Measurements from ENCODE around the gene ABCG1. TPM values are rescaled to one million over a fixed set of nuclear protein-coding genes. Genes with fewer than 3 reads are reported as not detected.

The ABCG1 gene
- polyA plus RNA-seq, 1 donor from 2014 or later: 14.2 TPM

DNA sequence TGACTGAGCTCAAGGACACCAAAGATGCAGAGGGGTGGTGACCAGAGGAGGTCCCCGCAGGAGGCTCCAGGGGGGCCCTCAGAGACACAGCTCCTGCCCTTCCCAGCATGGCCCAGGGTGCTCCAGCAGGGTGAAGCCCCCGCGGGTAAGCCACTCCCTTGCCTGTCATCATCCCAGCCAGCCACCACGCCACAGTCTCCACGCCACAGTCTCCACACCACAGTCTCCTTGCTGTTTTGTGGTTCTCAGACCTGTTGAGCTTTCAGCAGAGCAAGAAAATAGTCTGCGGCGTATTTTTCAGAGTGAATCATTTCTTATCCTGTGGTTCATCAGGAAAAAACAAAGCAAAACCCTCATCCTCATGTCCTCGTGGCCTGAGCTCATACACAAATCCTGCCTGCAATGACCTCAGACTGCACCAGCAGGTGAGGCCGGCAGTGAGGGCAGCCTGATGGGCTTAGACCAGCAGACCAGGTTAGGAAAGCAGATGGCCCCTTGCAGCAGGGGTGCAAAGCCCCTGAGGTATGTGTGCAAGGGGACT is 25.7 kb upstream of the ABCG1 start:
- no peaks in the 10 kb centered on the region for H3F3A ChIP-seq (ENCODE audit: insufficient read depth, low read length, poor library complexity, severe bottlenecking)
- H3K36me3 ChIP-seq (ENCODE audit: insufficient read depth, low read length): no peaks in the 10 kb centered on the region
- no peak overlapping the region for H3K9ac ChIP-seq (ENCODE audit: low read length)
- no peak overlapping the region for H3K4me3 ChIP-seq (ENCODE audit: low read length)
- no peak for TF ChIP-seq MXI1 (conservative IDR thresholded peaks at IDR 0.05; ENCODE audit: poor library complexity, severe bottlenecking)
- H3K27ac ChIP-seq (ENCODE audit: low read length): no peak overlapping the region
- no peaks in the 10 kb centered on the region for H3K27me3 ChIP-seq (ENCODE audit: insufficient read depth, low read depth, low read length)
- no peaks in the 10 kb centered on the region for H3K9me2 ChIP-seq (ENCODE audit: insufficient read depth, low read length)
- no peaks in the 10 kb centered on the region for H3K79me2 ChIP-seq (replicated peaks; ENCODE audit: insufficient read depth, low read length)
- no peak overlapping the region for H2AFZ ChIP-seq (ENCODE audit: low read depth, low read length)
- H3K4me2 ChIP-seq (ENCODE audit: low read length): no peak overlapping the region
- H4K20me1 ChIP-seq (ENCODE audit: insufficient read depth): no peaks in the 10 kb centered on the region
- no peaks in the 10 kb centered on the region for H3K9me3 ChIP-seq (ENCODE audit: low read length)

DNA sequence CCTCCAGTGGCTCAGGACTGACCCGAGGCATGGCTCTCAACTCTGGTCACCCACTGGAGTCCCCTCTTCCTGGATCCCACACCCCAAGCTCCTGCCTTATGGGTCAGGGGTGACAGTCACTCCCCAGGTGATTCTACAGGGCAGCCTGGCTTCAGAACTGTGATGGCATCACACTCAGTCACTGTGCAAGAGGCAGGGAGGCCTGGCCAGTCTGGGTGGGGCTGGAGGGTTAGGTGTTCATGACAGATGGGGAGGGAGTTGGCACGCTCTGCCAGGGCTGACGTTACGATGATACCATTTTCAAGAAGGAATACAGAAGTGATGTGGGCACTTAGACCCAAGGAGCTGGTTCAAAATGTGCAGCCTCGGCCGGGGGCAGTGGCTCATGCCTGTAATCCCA is 25.2 kb upstream of the ABCG1 start:
- Histone ChIP-seq H3F3A (ENCODE audit: insufficient read depth, low read length, poor library complexity, severe bottlenecking) (no peaks in the 10 kb centered on the region), H4K20me1 (ENCODE audit: insufficient read depth) (no peaks in the 10 kb centered on the region), H3K9ac (ENCODE audit: low read length) (no peak overlapping the region), H3K9me2 (ENCODE audit: insufficient read depth, low read length) (no peaks in the 10 kb centered on the region), H3K36me3 (ENCODE audit: insufficient read depth, low read length) (no peaks in the 10 kb centered on the region), H3K27ac (ENCODE audit: low read length) (no peak overlapping the region), H3K27me3 (ENCODE audit: insufficient read depth, low read depth, low read length) (no peaks in the 10 kb centered on the region), H3K79me2 (replicated peaks; ENCODE audit: insufficient read depth, low read length) (no peaks in the 10 kb centered on the region), H3K4me3 (ENCODE audit: low read length) (no peak overlapping the region), H3K9me3 (ENCODE audit: low read length) (no peaks in the 10 kb centered on the region), H2AFZ (ENCODE audit: low read depth, low read length) (no peak overlapping the region), H3K4me2 (ENCODE audit: low read length) (no peak overlapping the region)
- TF ChIP-seq EZH2 (IDR thresholded peaks at IDR 0.05; ENCODE audit: borderline replicate concordance, insufficient read depth, low read length, poor library complexity, severe bottlenecking): no peak
- TF ChIP-seq, protein P1, sequence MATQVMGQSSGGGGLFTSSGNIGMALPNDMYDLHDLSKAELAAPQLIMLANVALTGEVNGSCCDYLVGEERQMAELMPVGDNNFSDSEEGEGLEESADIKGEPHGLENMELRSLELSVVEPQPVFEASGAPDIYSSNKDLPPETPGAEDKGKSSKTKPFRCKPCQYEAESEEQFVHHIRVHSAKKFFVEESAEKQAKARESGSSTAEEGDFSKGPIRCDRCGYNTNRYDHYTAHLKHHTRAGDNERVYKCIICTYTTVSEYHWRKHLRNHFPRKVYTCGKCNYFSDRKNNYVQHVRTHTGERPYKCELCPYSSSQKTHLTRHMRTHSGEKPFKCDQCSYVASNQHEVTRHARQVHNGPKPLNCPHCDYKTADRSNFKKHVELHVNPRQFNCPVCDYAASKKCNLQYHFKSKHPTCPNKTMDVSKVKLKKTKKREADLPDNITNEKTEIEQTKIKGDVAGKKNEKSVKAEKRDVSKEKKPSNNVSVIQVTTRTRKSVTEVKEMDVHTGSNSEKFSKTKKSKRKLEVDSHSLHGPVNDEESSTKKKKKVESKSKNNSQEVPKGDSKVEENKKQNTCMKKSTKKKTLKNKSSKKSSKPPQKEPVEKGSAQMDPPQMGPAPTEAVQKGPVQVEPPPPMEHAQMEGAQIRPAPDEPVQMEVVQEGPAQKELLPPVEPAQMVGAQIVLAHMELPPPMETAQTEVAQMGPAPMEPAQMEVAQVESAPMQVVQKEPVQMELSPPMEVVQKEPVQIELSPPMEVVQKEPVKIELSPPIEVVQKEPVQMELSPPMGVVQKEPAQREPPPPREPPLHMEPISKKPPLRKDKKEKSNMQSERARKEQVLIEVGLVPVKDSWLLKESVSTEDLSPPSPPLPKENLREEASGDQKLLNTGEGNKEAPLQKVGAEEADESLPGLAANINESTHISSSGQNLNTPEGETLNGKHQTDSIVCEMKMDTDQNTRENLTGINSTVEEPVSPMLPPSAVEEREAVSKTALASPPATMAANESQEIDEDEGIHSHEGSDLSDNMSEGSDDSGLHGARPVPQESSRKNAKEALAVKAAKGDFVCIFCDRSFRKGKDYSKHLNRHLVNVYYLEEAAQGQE (IDR thresholded peaks at IDR 0.05; ENCODE audit: borderline replicate concordance): no peak

DNA sequence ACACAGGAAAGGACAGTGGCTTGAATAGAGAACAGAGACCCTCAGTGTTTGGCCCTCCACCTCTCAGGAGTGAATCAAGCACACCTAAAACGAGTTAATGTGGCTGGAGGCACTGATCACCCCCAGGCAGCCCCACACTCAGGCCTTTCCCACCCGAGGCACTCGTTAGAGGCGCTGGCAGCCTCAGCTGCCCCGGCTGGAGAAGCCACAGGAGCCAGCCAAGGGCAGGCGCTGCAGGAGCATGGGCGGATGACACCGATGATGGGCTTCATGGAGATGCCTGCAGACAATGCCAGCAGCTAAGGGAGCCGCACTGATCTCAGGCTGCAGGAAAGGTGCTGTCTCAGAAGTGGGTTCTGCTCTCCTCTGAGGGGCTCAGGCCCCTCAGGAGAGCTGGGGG is 24.1 kb upstream of the ABCG1 start:
- Histone ChIP-seq H3K36me3 (ENCODE audit: insufficient read depth, low read length) (no peaks in the 10 kb centered on the region), H3K27me3 (ENCODE audit: insufficient read depth, low read depth, low read length) (no peaks in the 10 kb centered on the region), H2AFZ (ENCODE audit: low read depth, low read length) (no peak overlapping the region), H4K20me1 (ENCODE audit: insufficient read depth) (no peaks in the 10 kb centered on the region), H3F3A (ENCODE audit: insufficient read depth, low read length, poor library complexity, severe bottlenecking) (no peaks in the 10 kb centered on the region), H3K79me2 (replicated peaks; ENCODE audit: insufficient read depth, low read length) (no peaks in the 10 kb centered on the region), H3K4me3 (ENCODE audit: low read length) (no peak overlapping the region), H3K9me2 (ENCODE audit: insufficient read depth, low read length) (no peaks in the 10 kb centered on the region), H3K4me2 (ENCODE audit: low read length) (no peak overlapping the region), H3K9ac (ENCODE audit: low read length) (no peak overlapping the region), H3K27ac (ENCODE audit: low read length) (no peak overlapping the region), H3K9me3 (ENCODE audit: low read length) (no peaks in the 10 kb centered on the region)
- TF ChIP-seq SMC3 (conservative IDR thresholded peaks at IDR 0.05; ENCODE audit: poor library complexity) (no peak), EP300 (conservative IDR thresholded peaks at IDR 0.05; ENCODE audit: poor library complexity, severe bottlenecking) (no peak), MXI1 (conservative IDR thresholded peaks at IDR 0.05; ENCODE audit: poor library complexity, severe bottlenecking) (no peak), POLR2AphosphoS5 (IDR thresholded peaks at IDR 0.05) (no peak), RAD21 (conservative IDR thresholded peaks at IDR 0.05) (no peak), TAF1 (IDR thresholded peaks at IDR 0.05; ENCODE audit: low read depth) (no peak), EZH2 (IDR thresholded peaks at IDR 0.05; ENCODE audit: borderline replicate concordance, insufficient read depth, low read length, poor library complexity, severe bottlenecking) (no peak)
- TF ChIP-seq, protein P2, sequence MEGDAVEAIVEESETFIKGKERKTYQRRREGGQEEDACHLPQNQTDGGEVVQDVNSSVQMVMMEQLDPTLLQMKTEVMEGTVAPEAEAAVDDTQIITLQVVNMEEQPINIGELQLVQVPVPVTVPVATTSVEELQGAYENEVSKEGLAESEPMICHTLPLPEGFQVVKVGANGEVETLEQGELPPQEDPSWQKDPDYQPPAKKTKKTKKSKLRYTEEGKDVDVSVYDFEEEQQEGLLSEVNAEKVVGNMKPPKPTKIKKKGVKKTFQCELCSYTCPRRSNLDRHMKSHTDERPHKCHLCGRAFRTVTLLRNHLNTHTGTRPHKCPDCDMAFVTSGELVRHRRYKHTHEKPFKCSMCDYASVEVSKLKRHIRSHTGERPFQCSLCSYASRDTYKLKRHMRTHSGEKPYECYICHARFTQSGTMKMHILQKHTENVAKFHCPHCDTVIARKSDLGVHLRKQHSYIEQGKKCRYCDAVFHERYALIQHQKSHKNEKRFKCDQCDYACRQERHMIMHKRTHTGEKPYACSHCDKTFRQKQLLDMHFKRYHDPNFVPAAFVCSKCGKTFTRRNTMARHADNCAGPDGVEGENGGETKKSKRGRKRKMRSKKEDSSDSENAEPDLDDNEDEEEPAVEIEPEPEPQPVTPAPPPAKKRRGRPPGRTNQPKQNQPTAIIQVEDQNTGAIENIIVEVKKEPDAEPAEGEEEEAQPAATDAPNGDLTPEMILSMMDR (IDR thresholded peaks at IDR 0.05; ENCODE audit: poor library complexity, severe bottlenecking): no peak
- TF ChIP-seq, protein P1 (IDR thresholded peaks at IDR 0.05; ENCODE audit: borderline replicate concordance): no peak
